Activated naive CD4-positive, alpha-beta T cell treated with anti-CD3 and anti-CD28 coated beads, Interleukin-2, amount 50 U/mL, for 24 hours (primary cell): Measurements from ENCODE around the gene CC2D2A.

Experiments used
- H3K27ac Mint-ChIP-seq: one replicate; pipeline ENCODE4 v1.8.0; 2021; ENCODE audit warnings: mild to moderate bottlenecking, mixed read lengths
- H3K27me3 Mint-ChIP-seq: one replicate; pipeline ENCODE4 v1.8.0; 2021; ENCODE audit warnings: mixed read lengths
- H3K36me3 Mint-ChIP-seq: one replicate; pipeline ENCODE4 v1.8.0; 2021; ENCODE audit warnings: mixed read lengths
- H3K4me1 Mint-ChIP-seq: one replicate; pipeline ENCODE4 v1.8.0; 2021; ENCODE audit warnings: mixed read lengths
- H3K4me3 Mint-ChIP-seq: one replicate; pipeline ENCODE4 v1.8.0; 2021; ENCODE audit warnings: mild to moderate bottlenecking, mixed read lengths
- H3K9me3 Mint-ChIP-seq: one replicate; pipeline ENCODE4 v1.8.0; 2021; ENCODE audit warnings: mixed read lengths

The CC2D2A gene

DNA sequence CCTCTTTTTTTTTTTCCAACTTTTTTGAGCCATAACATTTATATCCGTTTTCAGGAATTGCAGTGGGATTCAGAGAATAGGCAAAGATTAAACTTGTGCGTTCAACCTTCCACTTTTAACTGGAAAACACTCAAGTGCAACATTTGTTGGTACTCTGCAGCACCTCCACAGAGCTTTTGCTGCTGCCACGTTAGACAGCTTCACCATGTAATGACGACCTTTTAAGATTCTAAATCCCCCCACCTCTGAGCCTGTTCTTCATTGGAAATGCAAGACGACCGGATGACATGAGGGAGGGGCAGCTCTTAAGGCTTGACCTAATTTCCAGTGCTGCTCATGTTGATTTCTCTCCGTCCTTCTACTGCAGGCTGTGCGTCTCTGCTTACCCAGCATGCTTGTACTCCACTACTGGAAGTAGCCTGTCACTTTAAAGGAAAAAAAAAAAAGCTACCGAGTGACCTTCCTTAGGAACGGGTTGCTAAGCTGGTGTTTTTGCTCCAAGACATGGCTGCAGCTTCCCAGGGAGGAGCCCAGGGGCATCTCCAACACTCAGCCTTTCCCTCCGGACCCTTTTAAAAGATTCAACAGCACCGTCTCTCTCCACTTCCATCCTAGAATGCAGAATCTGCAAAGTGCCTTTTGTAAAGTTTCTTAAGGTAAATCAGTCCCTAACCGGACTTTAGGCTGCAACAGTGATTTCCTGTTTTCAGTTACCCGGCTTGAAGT lies at the start of gene CC2D2A:
TSS of gene CC2D2A (plus strand) at position 481 of the 726 bp plus-strand sequence. CDS start 6,051 bp downstream, outside the sequence.
- no peaks in the 10 kb centered on the region for H3K9me3 Mint-ChIP-seq
- H3K36me3 Mint-ChIP-seq: no peaks in the 10 kb centered on the region
- H3K27ac Mint-ChIP-seq: no peak within 1 kb of the TSS
- H3K4me1 Mint-ChIP-seq: peaks cover 14% of the 10 kb centered on the region
- peak within 1 kb of the TSS; percentile 55 for H3K4me3 Mint-ChIP-seq
- no peaks in the 10 kb centered on the region for H3K27me3 Mint-ChIP-seq

DNA sequence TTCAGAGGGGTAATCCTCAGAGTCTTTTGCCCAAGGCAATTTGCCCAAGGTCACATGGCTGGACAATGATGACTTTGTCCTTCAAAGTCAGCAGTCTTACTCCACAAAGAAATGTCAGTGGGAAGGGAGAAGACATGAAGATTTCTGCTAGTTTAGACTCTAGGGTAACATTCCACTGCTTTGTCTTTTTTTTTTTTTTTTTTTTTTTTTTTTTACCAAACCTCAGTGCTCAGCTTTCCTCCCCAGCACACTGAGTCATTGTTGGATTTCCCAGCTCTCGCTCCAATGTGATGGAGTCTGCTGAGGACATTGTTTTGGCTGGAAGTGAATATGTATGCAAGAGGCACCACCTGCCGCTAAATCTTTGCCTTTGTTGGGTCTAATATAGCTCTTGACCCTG lies 49.0 kb upstream of the CC2D2A start:
- no peak overlapping the region for H3K27ac Mint-ChIP-seq
- H3K27me3 Mint-ChIP-seq: no peaks in the 10 kb centered on the region

DNA sequence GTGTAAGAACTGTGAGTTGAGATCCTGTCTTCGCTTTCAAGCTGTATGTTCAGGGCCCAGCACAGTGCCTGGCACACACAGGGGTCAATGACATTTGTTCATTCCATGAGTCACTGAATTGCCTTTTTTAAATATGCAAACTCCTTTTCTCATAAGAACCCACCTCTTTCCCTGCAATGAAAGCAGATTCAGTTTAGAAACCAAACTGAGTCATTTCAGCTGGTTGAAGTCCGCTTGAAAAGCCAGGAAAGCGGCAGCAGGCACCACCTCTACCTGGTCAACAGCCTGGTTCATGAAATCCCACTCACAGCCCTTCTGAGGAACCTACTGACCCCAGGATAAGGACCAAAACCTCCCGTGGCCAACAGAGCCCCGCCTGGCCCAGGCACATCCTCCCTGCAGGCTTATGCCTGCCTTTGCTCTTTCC lies 46.4 kb upstream of the CC2D2A start:
- Mint-ChIP-seq H3K27me3 (no peaks in the 10 kb centered on the region), H3K36me3 (peaks cover 2% of the 10 kb centered on the region), H3K4me3 (no peak overlapping the region), H3K9me3 (no peaks in the 10 kb centered on the region), H3K27ac (no peak overlapping the region), H3K4me1 (peaks cover 25% of the 10 kb centered on the region)

More for the DNA sequence above, 49.0 kb upstream of the CC2D2A start:
- Mint-ChIP-seq H3K36me3 (peaks cover 4% of the 10 kb centered on the region), H3K9me3 (no peaks in the 10 kb centered on the region), H3K4me1 (peaks cover 25% of the 10 kb centered on the region), H3K4me3 (no peak overlapping the region)

DNA sequence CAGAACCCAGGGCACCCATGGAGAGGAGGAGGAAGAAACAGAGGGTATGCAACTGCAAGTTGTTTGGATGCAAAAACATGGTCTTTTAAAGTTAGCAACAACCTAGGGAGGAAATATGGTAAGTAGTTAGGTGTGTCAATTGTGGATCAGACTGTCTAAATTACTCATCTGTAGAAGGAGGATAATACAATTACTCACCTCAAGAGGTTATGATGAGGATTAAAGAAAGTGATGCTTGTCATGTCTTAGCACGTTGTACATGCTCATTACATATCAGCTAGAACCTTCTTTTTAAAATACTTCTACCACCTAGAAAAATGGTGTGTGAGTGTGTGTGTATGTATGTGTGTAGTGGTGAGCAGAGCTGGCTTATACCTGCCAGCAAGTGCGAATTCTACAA lies 44.2 kb upstream of the CC2D2A start:
- Mint-ChIP-seq H3K4me3 (no peak overlapping the region), H3K27me3 (no peaks in the 10 kb centered on the region), H3K27ac (no peak overlapping the region), H3K9me3 (no peaks in the 10 kb centered on the region), H3K4me1 (peaks cover 25% of the 10 kb centered on the region), H3K36me3 (no peaks in the 10 kb centered on the region)

DNA sequence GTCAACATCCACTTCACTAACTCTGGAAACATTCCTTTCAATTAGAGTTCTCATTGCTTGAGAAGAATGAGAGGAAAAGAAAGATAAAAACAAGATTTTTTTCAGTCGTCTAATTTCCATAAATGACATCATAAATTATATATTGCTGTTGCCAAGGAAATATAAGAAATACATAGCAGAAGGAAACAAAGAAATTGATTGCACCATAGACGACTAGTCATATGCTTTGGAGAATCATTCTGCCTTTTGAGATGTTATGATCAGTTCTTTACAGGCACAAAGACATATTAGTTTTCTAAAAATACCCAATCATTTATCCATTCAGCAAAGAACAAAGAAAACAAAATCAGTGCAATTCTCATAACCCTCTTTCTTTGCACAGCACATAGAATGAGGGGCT lies 42.5 kb upstream of the CC2D2A start:
- Mint-ChIP-seq H3K27ac (no peak overlapping the region), H3K9me3 (no peaks in the 10 kb centered on the region), H3K4me3 (no peak overlapping the region), H3K4me1 (peaks cover 25% of the 10 kb centered on the region), H3K36me3 (no peaks in the 10 kb centered on the region), H3K27me3 (no peaks in the 10 kb centered on the region)

DNA sequence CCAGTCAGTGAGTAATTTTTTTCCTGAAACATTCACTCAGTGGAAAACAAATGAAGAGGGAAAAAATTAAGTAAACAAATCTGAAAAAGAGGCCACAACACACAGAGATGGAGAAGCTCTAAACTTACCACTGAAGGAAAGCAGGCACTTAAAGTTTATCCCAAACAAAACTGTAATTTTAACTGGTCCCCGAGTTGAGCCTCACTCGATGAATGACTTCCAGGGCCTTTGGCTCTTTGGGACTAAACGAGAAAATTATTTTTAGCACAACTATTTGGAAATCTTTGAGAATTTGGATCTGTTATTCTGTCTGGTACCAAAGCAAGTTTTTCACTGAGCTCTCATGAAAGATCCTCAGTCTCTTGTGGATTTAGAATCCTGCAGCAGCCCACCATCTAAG lies 42.0 kb upstream of the CC2D2A start, which contains the start of gene C1QTNF7:
TSS of gene C1QTNF7 (plus strand) at position 333 of the 400 bp plus-strand sequence. CDS start 7,711 bp downstream, outside the sequence.
- Mint-ChIP-seq H3K36me3 (no peaks in the 10 kb centered on the region), H3K27ac (no peak within 1 kb of the TSS), H3K4me3 (no peak within 1 kb of the TSS)

DNA sequence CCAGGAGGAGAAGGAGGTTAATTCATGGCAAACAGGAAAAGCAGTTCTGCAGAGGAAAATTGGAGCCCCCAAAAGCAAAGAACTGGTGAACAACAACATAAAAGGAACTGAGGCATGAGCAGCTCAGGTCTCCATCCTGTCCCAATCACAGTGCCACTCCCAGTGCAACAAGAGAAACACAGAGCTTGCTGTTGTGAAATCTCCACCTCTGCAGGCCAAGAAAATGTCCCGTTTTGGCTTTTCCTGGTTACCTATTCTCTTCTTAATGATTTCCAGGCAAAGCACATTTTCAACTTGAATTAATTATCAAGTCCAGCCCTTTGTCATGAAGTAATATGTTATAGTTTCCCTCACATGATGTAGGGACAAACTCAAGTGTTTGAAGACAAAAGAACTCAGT lies 41.1 kb upstream of the CC2D2A start:
- H3K27me3 Mint-ChIP-seq: no peaks in the 10 kb centered on the region
- H3K4me3 Mint-ChIP-seq: no peak overlapping the region
- no peaks in the 10 kb centered on the region for H3K36me3 Mint-ChIP-seq
- no peak overlapping the region for H3K27ac Mint-ChIP-seq
- peaks cover 18% of the 10 kb centered on the region for H3K4me1 Mint-ChIP-seq
- H3K9me3 Mint-ChIP-seq: no peaks in the 10 kb centered on the region

More for the DNA sequence above, 42.0 kb upstream of the CC2D2A start, which contains the start of gene C1QTNF7:
- Mint-ChIP-seq H3K27me3 (no peaks in the 10 kb centered on the region), H3K4me1 (peaks cover 25% of the 10 kb centered on the region), H3K9me3 (no peaks in the 10 kb centered on the region)

DNA sequence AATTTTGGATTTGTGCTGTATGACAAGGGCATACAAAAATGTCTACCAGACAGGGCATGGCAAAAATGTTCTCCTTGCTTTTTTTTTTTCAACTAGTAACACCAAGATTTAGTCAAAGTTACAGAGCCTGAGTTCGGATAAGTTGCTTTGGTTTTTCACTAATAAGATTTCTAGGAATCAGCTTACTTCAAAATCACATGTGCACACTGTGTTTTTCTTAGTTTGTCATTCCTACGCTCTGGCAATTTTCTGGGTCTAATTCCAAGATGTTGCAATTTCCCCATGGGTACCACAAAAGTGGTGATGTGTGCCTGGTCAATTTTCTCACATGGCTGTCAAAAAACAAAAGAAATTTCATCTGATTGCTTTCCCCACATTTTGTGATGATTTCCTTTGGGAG lies 35.6 kb upstream of the CC2D2A start:
- H3K9me3 Mint-ChIP-seq: no peaks in the 10 kb centered on the region
- no peak overlapping the region for H3K27ac Mint-ChIP-seq
- H3K36me3 Mint-ChIP-seq: no peaks in the 10 kb centered on the region
- H3K27me3 Mint-ChIP-seq: no peaks in the 10 kb centered on the region
- H3K4me3 Mint-ChIP-seq: no peak overlapping the region
- no peaks in the 10 kb centered on the region for H3K4me1 Mint-ChIP-seq

DNA sequence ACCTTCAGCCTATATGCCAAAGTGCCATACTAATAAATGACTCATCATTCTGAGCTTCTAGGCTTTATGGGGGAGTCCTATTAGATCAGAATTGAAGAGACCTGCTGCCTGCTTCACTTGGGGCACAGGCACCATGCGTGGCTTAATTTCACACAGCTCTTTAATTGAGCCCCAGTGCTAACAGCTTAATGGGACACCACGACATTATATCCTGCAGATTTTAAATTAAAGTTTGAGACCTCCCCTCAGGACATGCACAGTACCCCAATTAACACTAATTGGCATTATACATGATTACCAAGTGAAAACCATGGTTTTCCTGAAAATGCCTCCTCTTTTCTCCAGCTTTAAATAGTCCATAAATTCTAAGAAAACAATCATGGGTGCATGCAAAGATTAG lies 35.0 kb upstream of the CC2D2A start:
- H3K4me3 Mint-ChIP-seq: no peak overlapping the region
- H3K9me3 Mint-ChIP-seq: no peaks in the 10 kb centered on the region
- H3K36me3 Mint-ChIP-seq: no peaks in the 10 kb centered on the region
- H3K27me3 Mint-ChIP-seq: no peaks in the 10 kb centered on the region
- no peak overlapping the region for H3K27ac Mint-ChIP-seq
- H3K4me1 Mint-ChIP-seq: no peaks in the 10 kb centered on the region

DNA sequence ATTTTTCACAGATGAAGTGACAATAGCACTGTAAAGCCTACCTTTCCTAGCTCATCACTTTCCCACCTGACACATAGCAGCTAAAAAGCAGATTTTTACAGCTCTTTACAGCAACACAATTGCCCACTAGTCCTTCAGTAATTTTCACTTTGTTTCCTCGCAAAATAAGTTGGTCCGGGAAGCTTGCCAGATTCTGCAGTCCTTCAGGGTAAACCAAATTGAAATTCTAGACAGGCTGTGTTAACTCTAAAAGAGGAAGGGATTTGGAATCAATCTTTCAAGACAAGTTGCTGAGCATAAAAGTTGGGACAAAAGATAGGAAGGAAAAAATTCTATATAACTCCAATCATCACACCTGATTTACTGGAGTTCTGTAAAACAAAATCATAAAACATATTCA lies 33.2 kb upstream of the CC2D2A start:
- Mint-ChIP-seq H3K36me3 (no peaks in the 10 kb centered on the region), H3K27me3 (no peaks in the 10 kb centered on the region), H3K9me3 (no peaks in the 10 kb centered on the region), H3K27ac (no peak overlapping the region), H3K4me3 (no peak overlapping the region), H3K4me1 (no peaks in the 10 kb centered on the region)

DNA sequence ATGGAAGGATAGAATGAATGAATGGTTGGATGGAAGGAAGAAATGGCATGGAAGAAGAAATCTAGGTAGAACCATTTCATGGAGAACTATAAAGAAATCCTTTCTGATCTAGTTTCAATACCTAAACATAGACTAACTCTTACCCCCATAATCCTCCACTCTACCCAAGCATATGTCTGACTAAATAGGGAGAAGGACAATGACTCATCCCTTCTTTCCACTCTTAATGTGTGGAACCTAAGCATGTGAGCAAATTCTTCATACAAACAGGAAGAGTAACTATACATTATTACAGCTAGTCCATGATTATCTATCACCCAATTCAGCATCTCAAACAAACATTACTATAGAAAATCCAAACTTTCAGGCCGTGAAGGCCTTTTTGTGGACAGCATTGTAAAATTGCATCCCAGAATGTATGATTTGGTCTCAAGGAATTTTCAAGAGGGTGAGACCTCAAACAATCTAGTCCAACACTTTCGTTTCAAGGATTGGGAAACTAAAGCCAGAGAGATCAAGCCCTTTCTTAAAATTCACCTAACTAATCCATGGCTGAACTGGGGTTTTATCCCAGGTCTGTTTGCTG lies 30.6 kb upstream of the CC2D2A start:
- H3K27me3 Mint-ChIP-seq: no peaks in the 10 kb centered on the region
- no peak overlapping the region for H3K27ac Mint-ChIP-seq
- peaks cover 2% of the 10 kb centered on the region for H3K36me3 Mint-ChIP-seq
- no peak overlapping the region for H3K4me3 Mint-ChIP-seq
- no peaks in the 10 kb centered on the region for H3K9me3 Mint-ChIP-seq
- H3K4me1 Mint-ChIP-seq: no peaks in the 10 kb centered on the region

DNA sequence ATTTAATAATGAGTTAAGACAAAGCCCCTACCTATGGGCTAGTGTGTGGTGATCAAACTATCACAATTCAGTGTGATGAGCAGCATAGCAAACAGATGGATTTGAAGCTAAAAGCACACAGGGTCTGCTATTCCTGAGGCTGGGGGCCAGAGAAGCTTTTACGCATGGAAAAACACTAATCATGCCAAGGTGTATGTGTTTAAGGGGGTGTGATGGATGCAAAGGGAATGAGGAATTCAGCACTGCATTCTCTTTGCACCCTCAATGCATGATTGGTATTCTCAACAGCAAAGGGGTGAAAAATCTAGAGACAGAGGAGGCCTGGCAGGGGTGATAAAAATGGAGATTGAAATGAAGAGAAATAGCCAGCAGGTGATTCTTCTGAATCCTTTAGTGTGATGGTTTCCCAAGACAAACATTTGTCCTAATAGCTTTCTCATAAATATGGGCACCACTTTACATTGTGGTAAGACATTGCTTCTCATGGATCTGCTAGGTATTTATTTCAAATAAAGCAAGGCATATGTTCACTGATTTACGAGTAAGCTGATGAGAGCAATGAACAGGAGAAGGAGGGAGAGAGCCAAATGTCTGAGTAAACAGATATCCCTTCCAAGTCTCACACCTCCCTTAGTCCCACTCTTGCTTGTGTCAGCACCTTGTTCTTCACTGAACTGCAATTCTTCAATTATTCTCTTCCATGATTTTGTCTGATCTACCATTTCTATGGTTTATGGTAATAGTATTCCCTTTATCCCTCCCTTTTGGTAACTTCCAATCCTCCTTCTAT lies 26.1 kb upstream of the CC2D2A start:
- H3K27me3 Mint-ChIP-seq: no peaks in the 10 kb centered on the region
- H3K27ac Mint-ChIP-seq: no peak overlapping the region
- H3K36me3 Mint-ChIP-seq: peaks cover 2% of the 10 kb centered on the region
- peaks cover 14% of the 10 kb centered on the region for H3K4me1 Mint-ChIP-seq
- H3K9me3 Mint-ChIP-seq: no peaks in the 10 kb centered on the region
- no peak overlapping the region for H3K4me3 Mint-ChIP-seq

DNA sequence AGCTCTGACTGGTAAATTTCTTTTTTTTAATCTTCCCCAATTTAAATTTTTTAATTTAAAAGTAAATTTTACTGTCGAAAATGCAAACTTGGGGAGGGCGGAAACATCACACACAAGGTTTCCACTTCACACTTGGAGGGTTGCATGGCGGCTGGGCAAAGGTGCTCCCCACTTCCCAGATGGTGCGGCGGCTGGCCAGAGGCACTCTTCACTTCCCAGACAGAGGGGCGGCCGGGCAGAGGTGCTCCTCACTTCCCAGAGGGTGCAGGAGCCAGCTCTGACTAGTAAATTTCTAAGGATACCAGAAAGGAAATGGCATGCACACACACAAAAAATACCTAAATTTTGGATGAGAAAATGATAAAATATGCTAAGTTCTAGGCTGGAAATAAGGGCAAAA lies 25.4 kb upstream of the CC2D2A start:
- Mint-ChIP-seq H3K4me1 (peaks cover 14% of the 10 kb centered on the region), H3K27ac (no peak overlapping the region), H3K36me3 (peaks cover 2% of the 10 kb centered on the region), H3K27me3 (no peaks in the 10 kb centered on the region), H3K4me3 (no peak overlapping the region), H3K9me3 (no peaks in the 10 kb centered on the region)

DNA sequence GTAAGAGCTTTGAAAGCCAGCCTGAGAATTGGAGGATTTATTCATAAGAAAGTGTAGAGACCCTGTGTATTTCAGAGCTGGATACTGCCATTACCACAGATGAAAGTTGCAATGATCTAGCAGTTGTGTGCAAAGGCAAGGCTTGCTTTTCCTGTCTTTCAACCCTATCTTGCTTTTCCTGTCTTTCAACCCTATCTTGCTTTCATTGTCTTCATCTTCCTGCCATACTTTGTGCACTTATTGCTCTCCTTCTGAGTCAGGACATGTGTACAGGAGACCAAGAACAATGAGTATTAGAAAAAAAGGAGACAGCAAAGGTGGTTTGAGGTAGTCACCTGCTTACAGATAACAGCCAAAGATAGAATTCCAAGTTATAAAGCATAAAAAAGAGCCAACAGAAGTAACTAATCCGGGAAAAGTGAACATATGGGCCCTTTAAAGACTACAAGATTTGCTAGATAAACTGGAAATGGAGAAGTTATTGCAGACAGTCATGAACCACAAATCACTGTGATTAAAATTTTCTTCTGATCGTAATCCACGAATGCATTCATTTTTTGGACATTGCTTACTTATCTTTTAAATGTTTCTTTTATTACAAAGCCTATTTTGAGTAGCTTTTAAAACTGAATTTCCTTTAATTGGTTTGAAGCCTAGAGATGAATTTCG lies 24.7 kb upstream of the CC2D2A start:
- peaks cover 2% of the 10 kb centered on the region for H3K36me3 Mint-ChIP-seq
- peaks cover 14% of the 10 kb centered on the region for H3K4me1 Mint-ChIP-seq
- no peak overlapping the region for H3K4me3 Mint-ChIP-seq

DNA sequence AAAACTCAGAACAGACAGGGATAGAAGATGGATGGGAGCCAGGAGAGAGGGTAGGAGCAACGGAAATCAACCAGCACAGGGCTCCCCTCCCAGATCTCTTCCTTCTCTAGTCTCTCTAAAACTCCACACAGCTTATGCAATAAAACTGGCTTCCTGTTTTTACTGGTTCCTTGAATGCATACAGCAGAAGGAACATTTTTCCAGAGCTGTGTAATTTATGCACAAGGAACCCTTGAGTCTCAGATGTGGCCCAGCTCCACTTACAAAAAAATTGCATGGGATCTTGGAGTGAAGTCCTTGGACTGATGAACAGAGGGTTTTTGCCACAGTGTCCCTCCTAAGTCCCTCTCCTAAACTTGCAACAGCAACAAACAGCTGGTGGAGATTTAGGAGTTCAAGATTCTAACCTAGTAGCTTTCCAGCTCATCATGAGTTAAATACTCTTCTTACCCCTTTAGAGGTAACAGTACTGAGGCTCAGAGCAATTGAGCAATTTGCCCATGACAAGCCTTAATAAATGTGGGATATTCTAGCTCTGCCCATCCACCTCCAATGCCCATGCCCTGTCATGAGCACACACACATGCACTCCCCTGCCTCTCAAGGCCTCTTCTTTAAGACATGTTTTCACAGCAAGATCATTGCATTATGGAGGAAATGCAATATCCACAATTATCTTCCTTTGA lies 18.4 kb upstream of the CC2D2A start:
- Mint-ChIP-seq H3K4me3 (no peak overlapping the region), H3K27me3 (no peaks in the 10 kb centered on the region), H3K9me3 (no peaks in the 10 kb centered on the region), H3K4me1 (peaks cover 4% of the 10 kb centered on the region), H3K36me3 (no peaks in the 10 kb centered on the region), H3K27ac (no peak overlapping the region)

More for the DNA sequence above, 24.7 kb upstream of the CC2D2A start:
- H3K27me3 Mint-ChIP-seq: no peaks in the 10 kb centered on the region
- H3K9me3 Mint-ChIP-seq: no peaks in the 10 kb centered on the region
- H3K27ac Mint-ChIP-seq: no peak overlapping the region
